ENCODE data around the gene SLC27A3.

SLC27A3 gene

DNA sequence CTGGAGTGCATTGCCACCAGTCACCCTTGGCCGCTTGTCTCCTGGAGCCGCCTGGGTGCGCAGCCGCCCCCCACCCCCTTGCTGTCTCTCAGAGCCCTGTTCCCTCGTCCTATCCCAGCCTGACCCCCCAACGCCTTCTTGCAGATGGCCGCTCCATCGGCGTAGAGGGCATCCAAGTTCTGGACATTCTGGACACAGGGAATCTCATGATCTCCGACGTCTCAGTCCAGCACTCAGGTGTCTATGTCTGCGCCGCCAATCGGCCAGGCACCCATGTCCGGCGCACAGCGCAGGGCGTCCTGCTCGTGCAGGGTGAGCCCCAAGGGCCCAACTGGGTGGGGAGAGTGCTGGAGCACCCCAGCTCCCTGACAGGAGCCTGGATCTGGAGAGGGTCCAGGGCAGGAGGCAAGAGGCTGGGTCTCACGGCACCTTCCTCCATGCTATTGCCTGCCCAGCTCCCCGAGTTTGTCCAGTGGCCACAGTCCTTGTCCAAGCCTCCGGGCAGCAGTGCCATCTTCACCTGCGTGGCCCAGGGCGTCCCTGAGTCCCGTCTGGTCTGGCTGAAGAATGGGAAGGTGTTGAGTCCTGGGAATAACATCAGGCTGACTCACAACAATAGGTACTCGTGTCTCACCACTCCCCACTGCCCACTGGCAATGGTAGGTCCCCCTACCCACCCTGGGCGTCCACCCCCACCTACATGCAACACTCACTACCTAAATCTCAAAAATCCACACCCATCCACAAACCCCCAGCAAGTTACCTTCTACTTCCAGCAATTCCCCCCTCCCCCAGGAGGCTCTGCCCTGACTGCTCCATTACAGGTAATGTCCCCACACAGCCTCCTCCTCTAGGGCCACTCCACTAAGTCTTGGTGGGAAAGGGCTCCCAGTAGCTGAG is 24.6 kb downstream of the SLC27A3 start:
- no peak for DNase-seq

DNA sequence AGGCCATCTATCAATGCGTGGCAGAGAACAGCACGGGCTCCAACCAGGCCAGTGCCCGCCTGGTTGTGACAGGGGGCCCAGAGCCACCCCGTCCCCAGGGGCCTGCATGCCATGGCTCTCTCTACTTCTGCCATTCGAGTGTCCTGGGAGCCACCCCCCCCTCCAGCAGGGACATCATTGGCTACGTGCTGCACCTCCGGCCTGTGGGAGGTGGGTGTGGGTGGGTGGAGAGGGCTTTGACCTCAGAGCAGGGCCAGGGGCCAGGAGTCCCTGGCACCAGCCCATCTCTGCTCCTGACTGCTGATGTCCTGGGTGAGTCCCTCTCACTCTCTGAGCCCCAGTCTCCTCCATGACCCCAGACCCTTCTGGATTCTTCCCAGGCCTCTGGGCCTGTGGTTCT is 25.3 kb downstream of the SLC27A3 start:
- DNase-seq = no peak

GRCh38 chr1:153801028-153801625 is 25.9 kb downstream of the SLC27A3 start:
- DNase-seq = no peak

DNA sequence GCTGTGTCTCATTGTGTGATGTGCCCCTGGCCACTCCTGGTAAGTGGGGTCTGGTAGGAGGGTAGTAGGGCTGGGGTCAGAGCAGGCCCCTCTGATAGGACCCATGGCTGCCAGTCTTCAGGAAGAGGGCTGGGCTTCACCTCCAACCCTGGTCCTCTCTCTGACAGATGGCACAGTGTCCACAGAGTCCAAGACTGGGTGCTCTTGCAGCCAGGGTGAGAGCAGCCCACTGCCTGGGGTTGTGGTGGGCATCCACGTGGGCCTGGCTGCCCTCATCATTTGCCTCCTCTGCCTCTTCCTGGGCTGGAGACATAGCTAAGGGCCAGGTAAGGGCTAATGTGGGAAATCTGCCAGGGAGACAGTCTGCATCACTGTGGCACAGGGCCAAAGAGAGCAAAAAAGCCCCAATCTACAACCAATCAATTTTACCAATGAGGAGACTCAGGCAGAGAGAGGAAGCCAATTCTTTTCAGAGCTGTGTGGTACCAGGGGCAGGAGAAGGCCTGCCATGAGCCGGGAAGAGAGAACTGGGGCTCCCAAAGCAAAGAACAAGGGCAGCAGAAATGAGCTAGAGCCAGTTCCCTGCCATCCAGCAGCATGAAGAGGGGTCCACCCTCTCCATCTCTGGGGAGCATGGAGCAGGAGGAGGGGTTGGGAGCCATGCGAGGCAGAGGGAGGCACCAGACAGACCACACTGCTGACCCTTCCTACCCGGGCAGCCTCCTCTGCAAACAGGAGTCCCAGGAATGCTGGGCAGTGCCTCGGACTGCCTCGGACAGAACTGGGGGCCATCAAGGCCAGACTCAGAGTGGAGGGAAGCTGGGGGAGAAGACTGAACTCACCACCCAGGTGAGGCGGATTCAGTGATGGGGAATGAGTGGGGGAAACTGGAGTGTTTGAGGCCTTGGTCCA is 26.8 kb downstream of the SLC27A3 start:
- no peak for DNase-seq

GRCh38 chr1:153803470-153804056 is 28.4 kb downstream of the SLC27A3 start:
- no peak for DNase-seq

GRCh38 chr1:153804112-153804511 is 28.9 kb downstream of the SLC27A3 start:
- DNase-seq = no peak

DNA sequence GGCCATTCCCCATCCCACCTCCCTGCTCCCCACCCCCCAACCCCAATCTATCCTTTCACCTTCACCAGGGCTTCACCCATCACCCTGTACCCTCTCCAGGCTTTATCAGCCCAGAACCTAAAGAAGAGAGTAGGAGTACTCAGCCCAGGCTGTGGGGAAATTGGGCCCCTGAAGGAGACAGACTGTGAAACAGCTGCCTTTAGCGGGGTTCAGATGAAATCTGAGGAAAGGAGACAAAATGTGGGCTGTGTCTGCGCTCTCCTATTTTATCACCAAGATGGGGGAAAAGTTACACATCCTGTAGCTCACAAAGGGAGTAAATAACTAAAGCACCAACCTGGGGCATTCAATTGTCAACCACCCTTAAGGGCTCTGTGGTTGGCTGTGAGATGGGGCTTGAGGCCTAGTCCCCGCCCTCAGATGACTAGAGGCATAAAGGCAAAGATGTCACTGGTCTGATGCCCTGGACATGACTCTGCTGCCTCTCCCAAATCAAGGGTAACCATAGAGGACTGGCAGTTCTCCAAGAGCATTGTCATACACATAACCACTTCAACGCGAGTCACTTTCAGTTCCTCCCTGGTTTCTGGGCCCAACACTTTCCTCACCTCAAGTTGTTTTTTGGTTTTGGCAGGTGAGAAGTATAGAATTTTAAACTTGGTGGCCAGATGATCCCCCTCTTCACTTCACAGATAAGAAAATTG is 30.0 kb downstream of the SLC27A3 start:
- peak; percentile 58 for DNase-seq

DNA sequence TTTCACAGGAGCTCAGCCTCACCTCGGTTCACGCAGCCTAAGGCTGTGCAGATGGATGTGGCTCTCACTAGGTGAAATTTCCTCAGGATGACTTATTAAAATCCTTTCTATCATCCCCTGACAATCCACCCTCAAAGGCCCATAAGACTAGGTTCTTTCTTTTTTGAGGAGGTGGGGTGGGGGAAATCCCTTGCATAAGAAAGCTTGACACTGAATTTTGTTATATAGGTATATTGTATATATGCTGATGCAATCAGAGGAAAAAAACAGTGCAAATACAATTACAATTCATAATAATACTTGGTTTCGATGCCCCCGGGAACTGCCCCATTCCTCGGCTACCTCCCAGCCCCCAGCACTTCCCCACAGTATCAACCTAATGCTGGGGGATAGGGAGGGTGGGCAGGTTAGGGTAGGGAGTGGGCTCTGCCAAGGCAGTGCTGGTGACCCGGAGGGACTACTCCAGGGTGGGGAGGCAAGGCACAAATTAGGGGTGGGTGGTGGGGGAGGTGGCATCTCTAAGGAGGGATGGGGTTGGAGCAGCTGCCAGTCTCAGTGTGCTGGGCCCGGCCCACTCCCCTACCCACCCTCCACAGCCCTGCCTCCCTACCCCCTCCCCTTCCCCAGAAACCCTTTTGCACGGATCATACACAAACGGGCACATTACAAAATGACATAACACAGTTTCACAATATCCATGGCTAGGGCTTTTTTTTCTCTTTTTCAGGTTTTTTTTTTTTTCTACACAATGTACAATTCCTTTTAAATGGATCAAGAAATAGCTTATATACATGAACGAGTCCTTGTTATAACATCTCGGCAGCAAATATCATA is 30.9 kb downstream of the SLC27A3 start:
- no peak for DNase-seq

- DNase-seq = no peak
These were observed 41.2 kb downstream of the SLC27A3 start for GRCh38 chr1:153816283-153816889.

- no peak for DNase-seq
These were observed 43.7 kb downstream of the SLC27A3 start for GRCh38 chr1:153818876-153819275.

GRCh38 chr1:153827168-153827964 is 52.2 kb downstream of the SLC27A3 start:
- DNase-seq = no peak

All from activated CD8-positive, alpha-beta memory T cell treated with anti-CD3 and anti-CD28 coated beads, Interleukin-2, amount 50 U/mL, for 4 hours (primary cell).